Thyroid gland (tissue), 4 donors: Measurements from ENCODE around the gene CPS1. TPM values are rescaled to one million over a fixed set of nuclear protein-coding genes. Genes with fewer than 3 reads are reported as not detected.

Experiments used
- DNase-seq, 2 donors: peaks; one replicate each; pipeline ENCODE4 v3.0.0-alpha.2; 2019
- H3K27ac ChIP-seq, 3 donors: fragments of 200-600 bp; sonication (generic); 1 replicate in 2 of 3; 2 replicates in 1 of 3; pipeline ENCODE4 v1.5.1; 2016 to 2019; ENCODE audit warnings: mild to moderate bottlenecking in 1 of 3, moderate library complexity in 1 of 3
- H3K27me3 ChIP-seq: fragments of 200-600 bp; sonication (generic); one replicate; pipeline ENCODE4 v1.5.1; 2019
- H3K36me3 ChIP-seq, 2 donors: fragments of 200-600 bp; sonication (generic); one replicate each; pipeline ENCODE4 v1.5.1; 2016 to 2019
- H3K4me1 ChIP-seq, 2 donors: fragments of 200-600 bp; sonication (generic); one replicate each; pipeline ENCODE4 v1.5.1; 2017 to 2019
- H3K4me3 ChIP-seq, 3 donors: fragments of 200-600 bp; sonication (generic); replicated peaks in 1 of 3; 1 replicate in 2 of 3; 2 replicates in 1 of 3; pipeline ENCODE4 v1.5.1; 2016; ENCODE audit warnings: mild to moderate bottlenecking in 1 of 3
- H3K9me3 ChIP-seq: fragments of 200-600 bp; sonication (generic); one replicate; pipeline ENCODE4 v1.5.1; 2017
- CTCF ChIP-seq, 6 experiments: fragments of 200-600 bp in 3 of 6; fragments of 450-650 bp in 3 of 6; sonication (generic) in 3 of 6; IDR thresholded peaks; one replicate each; pipeline ENCODE4 v1.5.1; 2016 to 2019; ENCODE audit warnings: antibody characterized with exemption in 6 of 6, mild to moderate bottlenecking in 2 of 6, inconsistent platforms in 1 of 6, moderate library complexity in 1 of 6
- POLR2A ChIP-seq, 2 donors: fragments of 450-650 bp; IDR thresholded peaks; one replicate each; pipeline ENCODE4 v1.6.1; 2017; ENCODE audit warnings: antibody characterized with exemption in 2 of 2, mild to moderate bottlenecking in 2 of 2, moderate library complexity in 1 of 2
- WGBS, 2 donors: methylation state at CpG; one replicate each; pipeline ENCODE4 v1.1.5; 2017; 5-methylcytosine and 5-hydroxymethylcytosine counted together
- intact Hi-C: fragments of 100-400 bp; cut with DNase I; formaldehyde crosslinking; loops from one replicate; pipeline ENCODE4 v1.15.1; 2023
- total RNA-seq, 4 donors: library from RNA; depleted of rRNA; stranded (reverse); fragments of >200 nt; gene quantifications; one replicate each; pipeline ENCODE4 v1.2.3, GENCODE V29; 2016

Gene CPS1
- total RNA-seq, 4 donors from 2014 or later: 3.9 to 14.9 (median 10.1) TPM

- DNase-seq: no peak
- no peaks in the 10 kb centered on the region for H3K4me1 ChIP-seq
- intact Hi-C loops: no loop called here
- H3K27ac ChIP-seq: no peak overlapping the region
- TF ChIP-seq POLR2A (IDR thresholded peaks at IDR 0.05): no peak
- no peak for TF ChIP-seq CTCF (IDR thresholded peaks at IDR 0.05)
- no peaks in the 10 kb centered on the region for H3K27me3 ChIP-seq
- no peak overlapping the region for H3K4me3 ChIP-seq
- no peaks in the 10 kb centered on the region for H3K36me3 ChIP-seq
- H3K9me3 ChIP-seq: no peaks in the 10 kb centered on the region
These were observed 844 bp upstream of the CPS1 start for GRCh38 chr2:210555555-210555954.

GRCh38 chr2:210557721-210558120, 1.3 kb downstream of the CPS1 start:
- no peak for DNase-seq
- no peaks in the 10 kb centered on the region for H3K36me3 ChIP-seq
- H3K27ac ChIP-seq: no peak overlapping the region
- no peak overlapping the region for H3K4me3 ChIP-seq
- intact Hi-C loops: no loop called here
- H3K4me1 ChIP-seq: no peaks in the 10 kb centered on the region
- no peaks in the 10 kb centered on the region for H3K9me3 ChIP-seq
- H3K27me3 ChIP-seq: no peaks in the 10 kb centered on the region
- TF ChIP-seq POLR2A (IDR thresholded peaks at IDR 0.05): no peak
- TF ChIP-seq CTCF (IDR thresholded peaks at IDR 0.05): no peak

GRCh38 chr2:210558708-210559107, 2.3 kb downstream of the CPS1 start:
- Histone ChIP-seq H3K4me1 (no peaks in the 10 kb centered on the region), H3K27me3 (no peaks in the 10 kb centered on the region), H3K36me3 (no peaks in the 10 kb centered on the region), H3K4me3 (no peak overlapping the region), H3K27ac (no peak overlapping the region), H3K9me3 (no peaks in the 10 kb centered on the region)
- no peak for DNase-seq
- TF ChIP-seq POLR2A (IDR thresholded peaks at IDR 0.05) (no peak), CTCF (IDR thresholded peaks at IDR 0.05) (no peak)
- WGBS, 2 donors: 30 to 36% methylated on average over 1 of the region's 1 CpG
- intact Hi-C loops: no loop called here

- 88 to 89% methylated on average over 6 of the region's 6 CpGs for WGBS, 2 donors
- Histone ChIP-seq H3K4me3 (no peak overlapping the region), H3K27me3 (no peaks in the 10 kb centered on the region), H3K4me1 (no peaks in the 10 kb centered on the region), H3K27ac (no peak overlapping the region), H3K9me3 (no peaks in the 10 kb centered on the region), H3K36me3 (no peaks in the 10 kb centered on the region)
- intact Hi-C loops: no loop called here
- DNase-seq: no peak
- TF ChIP-seq POLR2A (IDR thresholded peaks at IDR 0.05) (no peak), CTCF (IDR thresholded peaks at IDR 0.05) (no peak)
These were observed 2.8 kb downstream of the CPS1 start for GRCh38 chr2:210559182-210559581.

- Histone ChIP-seq H3K27ac (no peak overlapping the region), H3K27me3 (no peaks in the 10 kb centered on the region), H3K4me3 (no peak overlapping the region), H3K36me3 (no peaks in the 10 kb centered on the region), H3K4me1 (no peaks in the 10 kb centered on the region), H3K9me3 (no peaks in the 10 kb centered on the region)
- DNase-seq: no peak
- TF ChIP-seq CTCF (IDR thresholded peaks at IDR 0.05) (no peak), POLR2A (IDR thresholded peaks at IDR 0.05) (no peak)
- WGBS, 2 donors: 82 to 87% methylated on average over 5 of the region's 5 CpGs
- intact Hi-C loops: no loop called here
These were observed 5.1 kb downstream of the CPS1 start for GRCh38 chr2:210561475-210561874.
